ENCODE data around the gene KLB.

DNA sequence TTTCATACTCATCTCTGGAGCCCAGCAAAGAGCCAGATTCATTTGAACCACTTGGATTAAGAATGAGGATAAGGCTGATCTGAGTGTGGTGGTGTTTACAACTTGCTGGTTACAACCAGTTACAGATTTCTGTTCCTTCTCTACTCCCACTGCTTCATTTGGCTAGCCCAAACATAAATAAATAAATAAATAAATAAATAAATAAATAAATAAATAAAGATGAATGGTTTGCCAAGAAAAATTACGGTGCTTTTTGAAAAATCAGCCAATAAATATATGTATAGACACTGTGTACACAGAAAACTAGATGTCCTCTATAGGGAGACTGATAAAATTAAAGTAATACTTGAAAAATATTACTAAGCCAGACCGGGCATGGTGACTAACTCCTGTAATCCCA is 34.9 kb downstream of the KLB start:
- TF ChIP-seq, protein P1, sequence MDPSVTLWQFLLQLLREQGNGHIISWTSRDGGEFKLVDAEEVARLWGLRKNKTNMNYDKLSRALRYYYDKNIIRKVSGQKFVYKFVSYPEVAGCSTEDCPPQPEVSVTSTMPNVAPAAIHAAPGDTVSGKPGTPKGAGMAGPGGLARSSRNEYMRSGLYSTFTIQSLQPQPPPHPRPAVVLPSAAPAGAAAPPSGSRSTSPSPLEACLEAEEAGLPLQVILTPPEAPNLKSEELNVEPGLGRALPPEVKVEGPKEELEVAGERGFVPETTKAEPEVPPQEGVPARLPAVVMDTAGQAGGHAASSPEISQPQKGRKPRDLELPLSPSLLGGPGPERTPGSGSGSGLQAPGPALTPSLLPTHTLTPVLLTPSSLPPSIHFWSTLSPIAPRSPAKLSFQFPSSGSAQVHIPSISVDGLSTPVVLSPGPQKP (IDR thresholded peaks at IDR 0.05; ENCODE audit: borderline replicate concordance, low read depth, low read length): no peak
- TF ChIP-seq POLR2A (IDR thresholded peaks at IDR 0.05; ENCODE audit: low read depth, low read length) (no peak), RFX5 (IDR thresholded peaks at IDR 0.05; ENCODE audit: low read depth, low read length) (no peak), CEBPB (IDR thresholded peaks at IDR 0.05; ENCODE audit: low read depth, low read length) (no peak)
- TF ChIP-seq, protein P2, sequence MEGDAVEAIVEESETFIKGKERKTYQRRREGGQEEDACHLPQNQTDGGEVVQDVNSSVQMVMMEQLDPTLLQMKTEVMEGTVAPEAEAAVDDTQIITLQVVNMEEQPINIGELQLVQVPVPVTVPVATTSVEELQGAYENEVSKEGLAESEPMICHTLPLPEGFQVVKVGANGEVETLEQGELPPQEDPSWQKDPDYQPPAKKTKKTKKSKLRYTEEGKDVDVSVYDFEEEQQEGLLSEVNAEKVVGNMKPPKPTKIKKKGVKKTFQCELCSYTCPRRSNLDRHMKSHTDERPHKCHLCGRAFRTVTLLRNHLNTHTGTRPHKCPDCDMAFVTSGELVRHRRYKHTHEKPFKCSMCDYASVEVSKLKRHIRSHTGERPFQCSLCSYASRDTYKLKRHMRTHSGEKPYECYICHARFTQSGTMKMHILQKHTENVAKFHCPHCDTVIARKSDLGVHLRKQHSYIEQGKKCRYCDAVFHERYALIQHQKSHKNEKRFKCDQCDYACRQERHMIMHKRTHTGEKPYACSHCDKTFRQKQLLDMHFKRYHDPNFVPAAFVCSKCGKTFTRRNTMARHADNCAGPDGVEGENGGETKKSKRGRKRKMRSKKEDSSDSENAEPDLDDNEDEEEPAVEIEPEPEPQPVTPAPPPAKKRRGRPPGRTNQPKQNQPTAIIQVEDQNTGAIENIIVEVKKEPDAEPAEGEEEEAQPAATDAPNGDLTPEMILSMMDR (conservative IDR thresholded peaks at IDR 0.05; ENCODE audit: low read depth, low read length): no peak
